ENCODE data around the gene LRRC42.
A peak's percentile ranks its signal among the peaks of the same experiment; 100 is the strongest.

Gene LRRC42

DNA sequence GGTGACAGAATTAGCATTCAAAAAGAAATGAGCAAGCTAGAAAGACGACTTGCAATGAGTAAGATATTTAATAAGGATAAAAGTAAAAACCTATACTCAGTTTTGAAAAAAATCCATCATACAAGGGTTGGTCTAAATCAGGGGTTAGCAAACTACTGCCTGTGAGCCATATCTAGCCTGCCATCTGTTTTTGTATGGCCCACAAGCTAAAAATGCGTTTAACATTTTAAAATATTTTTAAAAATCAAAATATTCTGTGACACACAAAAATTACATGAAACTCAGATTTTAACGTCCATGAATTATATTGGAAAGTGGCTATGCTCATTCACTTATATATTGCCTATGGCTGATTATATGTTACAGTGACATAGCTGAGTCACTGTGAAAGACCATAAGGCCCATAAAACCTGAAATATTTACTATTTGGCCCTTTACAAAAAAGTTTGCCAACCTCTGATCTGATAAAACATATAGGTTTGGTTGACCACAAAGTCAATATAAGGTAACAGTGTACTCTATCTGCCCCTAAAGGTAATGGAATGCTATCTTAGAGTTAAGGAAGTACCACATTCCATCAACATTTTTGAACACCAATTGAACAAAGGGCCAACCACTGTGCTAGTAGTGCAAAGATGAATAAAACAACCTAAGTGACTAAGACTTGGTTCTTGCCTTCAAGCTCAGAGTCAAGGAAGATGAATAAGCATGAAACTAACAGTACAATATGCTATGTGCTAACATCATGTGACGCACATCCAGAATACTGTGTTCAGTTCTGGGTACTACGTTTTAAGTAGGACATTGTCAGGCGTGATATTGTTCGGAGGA lies 3.8 kb upstream of the LRRC42 start:
- no peak for DNase-seq (ENCODE audit: low spot score)

DNA sequence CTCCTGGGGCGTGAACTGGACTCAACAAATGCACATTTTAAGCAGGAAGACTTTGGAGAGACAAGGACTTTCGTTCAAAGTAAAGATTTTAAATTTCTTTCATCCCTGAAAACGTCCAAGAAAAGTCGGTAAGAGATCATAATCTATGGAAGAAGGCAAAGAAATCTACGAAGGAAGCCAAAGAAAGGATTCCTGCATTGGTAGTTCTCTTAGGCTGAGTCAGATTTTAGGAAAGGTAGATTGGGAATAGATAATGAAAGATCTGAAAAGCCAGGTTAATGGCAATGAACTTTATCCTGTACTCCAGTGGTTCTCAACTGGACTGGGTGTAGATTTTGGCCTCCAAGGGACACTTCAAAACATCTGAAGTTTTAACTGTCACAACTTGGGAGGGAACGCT lies 3.1 kb upstream of the LRRC42 start:
- no peak for DNase-seq (ENCODE audit: low spot score)

DNA sequence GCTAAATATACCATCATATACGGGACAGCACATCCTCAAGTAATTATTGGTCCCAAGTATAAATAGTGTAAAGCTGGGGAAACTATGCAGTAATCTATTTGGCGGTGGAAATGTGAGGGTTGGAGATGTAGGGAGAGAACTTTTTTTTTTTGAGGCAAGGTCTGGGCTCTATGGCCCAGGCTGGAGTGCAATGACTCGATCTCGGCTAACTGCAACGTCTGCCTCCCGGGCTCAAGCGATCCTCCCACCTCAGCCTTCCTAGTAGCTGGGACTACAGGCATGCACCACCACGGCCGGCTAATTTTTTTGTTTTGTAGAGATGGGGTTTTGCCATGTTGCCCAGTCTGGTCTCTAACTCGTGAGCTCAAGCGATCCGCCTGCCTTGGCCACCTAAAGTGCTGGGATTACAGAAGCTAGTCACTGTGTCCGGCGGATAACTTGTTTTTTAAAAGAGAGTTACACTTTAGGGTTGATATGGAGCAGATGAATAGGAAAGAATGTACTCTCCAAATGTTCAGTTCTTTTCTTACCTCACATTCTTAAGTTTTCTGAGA lies 2.6 kb upstream of the LRRC42 start:
- no peak for DNase-seq (ENCODE audit: low spot score)

DNA sequence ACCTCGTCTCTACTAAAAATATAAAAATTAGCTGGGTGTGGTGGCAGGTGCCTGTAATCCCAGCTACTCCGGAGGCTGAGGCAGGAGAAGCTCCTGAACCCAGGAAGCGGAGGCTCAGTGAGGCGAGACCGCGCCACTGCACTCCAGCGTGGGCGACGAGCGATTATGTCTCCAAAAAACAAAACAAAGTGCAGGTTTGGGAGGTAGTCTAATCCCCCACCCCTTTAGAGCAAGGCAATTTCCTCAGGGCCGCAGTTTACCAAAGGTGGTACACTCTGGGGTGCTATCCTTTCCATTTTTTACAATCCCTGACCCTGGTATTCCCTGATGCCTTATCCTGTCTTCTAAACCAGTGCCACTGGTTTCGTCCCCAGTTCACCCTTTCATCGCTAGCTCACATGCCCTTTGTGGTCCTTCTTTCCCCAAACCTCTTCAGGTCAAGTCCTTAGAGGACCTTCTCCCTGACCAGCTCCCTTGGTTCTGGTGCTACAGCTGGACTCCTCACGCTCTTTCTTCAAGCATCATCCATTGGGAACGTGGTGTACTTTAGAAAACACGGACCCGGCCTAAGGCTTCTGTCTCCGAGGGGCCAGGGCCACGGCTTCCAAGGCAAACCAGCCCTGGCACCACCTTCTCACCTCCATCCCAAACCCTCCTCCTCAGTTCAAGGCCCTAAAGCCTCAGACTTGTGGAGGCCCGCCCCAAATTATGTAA lies 1.5 kb upstream of the LRRC42 start:
- no peak for DNase-seq (ENCODE audit: low spot score)

DNA sequence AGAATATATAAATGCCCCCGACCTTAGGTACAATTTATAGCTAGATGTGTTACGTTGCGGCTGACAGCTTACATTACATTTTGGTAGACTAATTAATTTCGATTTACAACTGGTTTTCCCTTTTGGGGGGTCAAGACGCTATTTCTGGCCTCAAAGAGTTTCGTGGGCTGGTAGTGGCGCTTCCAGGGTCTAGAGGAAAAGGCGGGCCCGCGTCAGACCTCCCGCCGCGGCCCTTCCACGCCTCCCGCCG lies 1.0 kb upstream of the LRRC42 start:
- no peak for DNase-seq (ENCODE audit: low spot score)

DNA sequence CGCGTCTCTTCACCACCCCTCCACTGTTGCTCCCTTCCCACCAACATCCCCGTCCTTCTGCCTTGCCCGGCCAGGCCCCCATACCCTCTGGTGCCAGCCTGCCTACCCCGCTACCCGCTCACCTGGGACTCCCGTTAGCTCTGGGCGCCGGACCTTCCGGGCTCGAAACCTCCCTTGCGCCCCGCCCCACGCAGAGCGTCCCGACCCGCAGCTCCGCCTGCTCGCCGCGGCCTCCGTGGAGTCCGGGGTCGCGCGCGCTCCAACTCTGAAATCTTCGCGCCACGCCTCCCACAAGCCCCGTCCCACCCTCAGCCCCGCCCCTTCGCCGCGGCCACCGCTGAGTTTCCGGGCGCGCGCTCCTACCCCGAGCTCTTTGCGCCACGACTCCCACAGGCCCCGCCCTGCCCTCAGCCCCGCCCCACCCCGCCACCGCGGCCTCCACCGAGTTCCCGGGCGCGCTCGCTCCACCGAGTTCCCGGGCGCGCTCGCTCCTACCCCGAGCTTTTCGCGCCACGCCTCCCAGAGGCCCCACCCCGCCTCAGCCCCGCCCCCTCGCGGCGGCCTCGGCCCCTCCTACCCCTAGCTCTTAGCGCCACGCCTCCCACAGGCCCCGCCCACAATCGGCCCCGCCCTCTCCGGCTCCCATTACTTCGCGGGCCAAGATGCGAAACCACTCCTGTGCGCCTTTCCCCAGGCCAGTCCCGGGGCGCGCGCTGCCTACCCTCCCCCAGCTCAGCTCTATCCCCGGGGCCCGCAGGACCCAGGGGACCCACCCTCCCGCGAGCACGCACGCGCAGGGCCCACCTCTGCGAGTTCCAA lies 508 bp upstream of the LRRC42 start, which contains the start of gene IFT25:
TSS of gene IFT25 (minus strand) at position 267 of the 819 bp plus-strand sequence. CDS start 5,617 bp downstream, outside the sequence.
- peak; percentile 98 for DNase-seq (ENCODE audit: low spot score)

DNA sequence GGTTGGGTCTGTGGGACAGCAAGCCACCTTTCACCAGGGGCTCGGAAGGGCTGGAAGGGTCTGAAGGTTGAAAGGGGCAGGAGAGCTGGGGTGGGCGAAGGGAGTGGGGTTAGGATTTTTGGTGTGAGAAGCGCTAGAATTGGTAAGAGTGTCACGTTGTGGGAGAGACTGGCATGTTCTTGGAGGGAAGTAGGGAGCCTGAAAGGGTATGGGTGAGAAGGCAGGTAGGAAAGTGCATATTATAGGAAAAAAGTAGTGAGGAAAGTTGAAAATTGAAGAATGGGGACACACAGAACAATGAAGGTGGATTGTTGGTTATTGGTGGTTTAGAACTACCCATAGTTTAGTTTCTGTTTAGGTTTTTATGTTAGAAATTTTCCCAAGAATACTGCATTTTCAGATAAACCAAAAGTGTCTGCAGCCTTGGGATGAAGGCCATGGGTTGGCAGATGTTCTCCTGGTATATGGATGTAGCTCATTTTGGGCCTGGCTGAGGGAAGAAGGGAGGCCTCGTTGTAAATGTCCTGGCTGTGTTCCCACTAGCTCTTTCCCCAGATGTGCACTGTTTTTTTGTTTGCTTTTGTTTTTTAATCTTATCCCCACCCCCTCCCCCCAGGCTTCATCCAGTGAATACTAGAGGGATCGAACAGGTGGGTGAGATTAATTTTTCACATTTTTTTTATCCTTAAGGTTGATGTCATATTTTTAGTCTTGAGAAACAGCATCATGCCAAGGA lies 1.2 kb downstream of the LRRC42 start:
- DNase-seq (ENCODE audit: low spot score): no peak

DNA sequence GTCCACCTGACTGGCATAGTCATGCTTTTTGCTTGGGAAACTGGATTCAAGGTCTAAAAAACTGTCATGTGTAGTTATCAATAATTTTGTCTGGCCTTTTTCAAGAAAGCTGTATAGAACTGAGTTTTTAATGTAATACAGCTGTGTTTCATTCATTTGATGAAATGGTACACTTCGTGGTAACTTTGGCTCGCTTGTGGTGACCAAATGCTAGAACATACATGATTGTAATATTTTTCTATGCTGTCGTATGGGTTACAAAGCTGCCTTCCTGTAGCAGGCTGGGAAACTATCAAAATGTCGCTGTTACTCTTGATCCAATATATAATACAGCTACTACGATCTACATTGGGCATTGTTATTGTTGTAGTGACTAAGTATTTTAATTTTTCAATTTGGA lies 2.1 kb downstream of the LRRC42 start:
- DNase-seq (ENCODE audit: low spot score): no peak

DNA sequence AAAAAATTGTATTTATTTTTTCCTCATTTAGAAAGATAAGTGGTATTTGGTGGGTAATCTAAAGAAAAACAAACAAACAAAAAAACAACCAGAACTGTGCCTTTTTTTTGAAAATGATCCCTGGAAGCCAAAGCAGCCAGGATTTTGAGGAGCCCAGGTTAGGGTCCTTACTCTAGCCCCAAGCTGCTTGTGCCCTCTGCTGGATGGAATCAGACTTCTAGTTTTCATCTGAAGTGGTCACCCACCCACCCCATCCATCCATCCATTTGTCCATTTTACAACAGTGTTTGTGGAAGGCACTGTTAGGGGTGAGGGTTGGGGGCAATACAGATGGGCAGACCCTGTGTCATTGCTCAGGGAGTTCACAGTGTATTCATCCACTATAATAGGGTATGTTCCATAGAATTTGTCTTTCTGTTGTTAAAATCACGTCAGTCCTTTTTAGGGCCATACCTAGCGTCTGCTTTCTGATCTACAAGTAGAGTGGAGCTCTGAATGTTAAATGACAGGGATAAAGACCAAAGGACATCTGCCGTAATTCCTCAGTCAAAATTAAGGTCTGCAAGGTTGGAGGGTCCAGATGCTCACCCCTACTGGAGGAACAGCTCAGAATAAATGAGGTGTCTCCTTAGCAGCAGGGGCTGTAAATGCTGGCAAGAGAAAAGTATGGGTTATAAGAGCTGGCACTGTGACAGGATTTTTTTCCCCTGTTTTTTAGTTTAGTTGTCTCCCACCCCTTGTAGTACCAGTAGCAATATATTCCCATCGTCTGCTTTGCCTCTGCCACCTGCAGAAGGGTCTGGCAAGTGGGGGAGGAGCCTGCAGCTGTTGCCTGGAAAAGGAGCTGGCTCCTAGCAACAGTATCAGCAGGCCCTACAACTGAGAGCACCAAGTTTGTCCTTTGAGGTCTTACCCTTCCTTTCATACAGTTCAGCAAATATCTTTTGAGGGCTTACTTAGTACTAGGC lies 3.2 kb downstream of the LRRC42 start:
- peak; percentile 6 for DNase-seq (ENCODE audit: low spot score)

DNA sequence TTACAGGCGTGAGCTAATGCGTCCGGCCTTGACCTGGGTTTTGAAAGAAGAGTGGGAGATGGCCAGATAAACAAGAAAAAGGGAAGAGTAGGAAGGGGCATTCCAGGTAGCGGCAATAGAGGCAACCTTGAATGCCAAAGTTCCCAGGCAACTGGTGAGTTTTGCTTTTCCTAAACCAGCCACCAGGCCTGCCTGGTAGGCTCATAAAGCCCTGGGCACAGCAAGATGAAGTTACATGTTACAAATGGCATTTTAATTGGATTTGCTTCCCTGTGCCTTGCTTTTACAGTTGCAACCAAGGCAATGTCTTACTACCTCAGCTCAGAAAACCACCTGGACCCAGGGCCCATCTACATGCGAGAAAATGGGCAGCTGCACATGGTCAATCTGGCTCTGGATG lies 5.5 kb downstream of the LRRC42 start:
- DNase-seq (ENCODE audit: low spot score): no peak

DNA sequence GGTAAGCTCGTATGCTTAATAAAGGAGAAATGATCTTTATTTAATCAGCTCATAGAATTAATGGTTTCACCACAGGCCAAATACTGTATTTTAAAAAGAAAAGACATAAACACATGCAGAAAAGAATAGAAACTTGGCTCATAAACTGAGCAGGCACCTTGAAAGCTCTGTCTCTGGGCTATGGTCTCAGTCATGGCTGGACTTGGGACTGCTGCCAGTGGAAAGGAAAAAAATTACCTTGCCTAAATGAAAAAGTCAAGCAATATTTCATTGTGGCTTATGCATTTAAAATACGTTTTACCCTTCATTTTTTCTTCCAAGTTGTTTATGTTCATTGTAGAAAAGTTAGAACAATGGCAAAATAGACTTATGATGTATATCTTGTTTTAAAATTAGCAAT lies 8.0 kb downstream of the LRRC42 start:
- DNase-seq (ENCODE audit: low spot score): no peak

DNA sequence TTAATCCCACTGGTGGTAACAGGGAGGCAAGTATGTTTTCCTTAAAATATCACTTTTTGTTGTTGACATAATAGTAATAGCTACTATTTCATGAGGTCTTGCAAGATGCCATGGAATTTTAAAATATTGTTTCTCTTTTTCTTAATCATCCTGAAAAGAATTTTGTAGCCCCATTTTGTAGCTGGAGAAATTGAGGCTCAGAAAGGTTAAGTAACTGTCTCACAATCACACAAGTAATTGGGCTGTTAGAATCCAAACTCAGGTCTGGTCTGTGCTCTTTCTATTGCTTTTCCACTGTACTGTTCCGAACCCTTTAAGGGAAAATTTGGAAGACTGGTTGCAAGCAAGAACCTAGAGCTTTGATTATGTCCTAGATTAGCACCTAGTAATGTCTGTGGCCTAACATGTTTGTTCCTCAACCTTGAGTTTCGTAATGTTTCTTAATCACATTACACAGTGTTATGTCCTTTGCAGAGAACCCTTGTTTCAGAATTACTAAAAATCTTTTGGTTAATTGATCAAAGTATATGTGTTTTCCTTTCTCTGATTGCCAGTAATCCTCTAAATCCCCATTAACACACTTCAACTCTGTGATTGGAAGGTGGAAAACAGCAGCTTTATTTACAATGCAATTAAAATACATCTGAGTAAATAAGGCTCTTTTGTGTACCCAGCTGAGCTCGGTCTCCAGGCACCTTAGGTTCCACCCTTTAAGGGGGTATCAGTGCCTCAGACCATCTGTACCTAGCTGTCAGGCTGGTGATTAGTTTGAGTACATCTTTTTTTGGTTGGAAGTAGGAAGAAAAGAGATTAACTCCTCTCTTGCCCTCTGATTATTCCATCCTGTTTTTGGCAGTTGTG lies 10.4 kb downstream of the LRRC42 start:
- no peak for DNase-seq (ENCODE audit: low spot score)

DNA sequence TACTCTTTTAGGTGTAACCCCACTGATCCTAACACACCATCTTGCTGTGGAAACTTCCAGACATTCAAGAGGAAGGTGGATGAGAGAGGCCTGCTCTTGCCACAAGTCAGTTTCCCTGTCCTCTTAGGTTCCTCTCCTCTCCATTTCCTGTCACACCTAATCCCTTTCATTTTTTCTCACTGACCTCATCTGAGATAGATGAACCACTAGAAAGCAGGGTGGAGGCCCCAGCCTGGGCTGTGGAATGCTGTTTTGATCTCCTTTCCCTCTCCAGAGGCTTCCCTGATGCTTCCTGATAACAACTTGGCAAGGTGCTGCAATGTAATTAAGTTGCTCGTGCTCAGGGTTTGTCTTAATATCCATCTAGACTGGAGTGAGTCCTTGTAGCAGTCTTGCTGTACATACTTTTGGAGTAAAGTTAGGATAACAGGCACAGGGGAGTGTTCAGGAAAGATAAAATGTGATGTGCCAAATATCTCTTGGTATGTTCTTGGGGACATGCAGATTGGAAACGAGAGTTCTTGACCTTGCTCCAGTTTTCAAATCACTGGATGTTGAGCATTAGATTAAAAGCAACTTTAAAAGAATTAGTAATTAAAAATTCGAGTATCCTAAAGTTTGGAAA lies 11.2 kb downstream of the LRRC42 start:
- no peak for DNase-seq (ENCODE audit: low spot score)

DNA sequence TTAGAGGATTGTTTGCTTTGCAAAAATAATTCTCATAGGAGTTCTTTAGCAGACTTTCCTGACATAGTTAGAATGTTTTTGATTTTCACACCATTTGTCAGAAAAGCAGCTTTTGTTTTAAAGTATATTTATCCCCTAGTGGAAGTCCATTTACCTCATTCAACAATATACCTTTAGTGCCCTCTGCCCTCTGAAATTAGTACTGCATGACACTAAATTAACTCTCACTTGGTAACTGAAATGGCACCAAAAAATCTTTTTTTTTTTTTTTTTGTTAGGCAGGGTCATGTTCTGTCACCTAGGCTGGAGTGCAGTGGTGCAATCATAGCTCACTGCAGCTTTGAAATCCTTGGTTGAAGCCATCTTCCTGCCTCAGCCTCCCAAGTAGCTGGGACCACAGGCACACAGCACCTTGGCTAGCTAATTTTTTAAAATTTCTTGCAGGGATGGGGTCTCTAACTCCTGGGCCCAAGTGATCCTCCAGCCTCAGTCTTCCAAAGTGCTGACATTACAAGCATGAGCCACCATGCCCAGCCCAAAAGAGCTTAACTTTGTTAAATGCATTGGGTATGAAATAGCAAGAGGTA lies 13.6 kb downstream of the LRRC42 start:
- DNase-seq (ENCODE audit: low spot score): peak; percentile 8

DNA sequence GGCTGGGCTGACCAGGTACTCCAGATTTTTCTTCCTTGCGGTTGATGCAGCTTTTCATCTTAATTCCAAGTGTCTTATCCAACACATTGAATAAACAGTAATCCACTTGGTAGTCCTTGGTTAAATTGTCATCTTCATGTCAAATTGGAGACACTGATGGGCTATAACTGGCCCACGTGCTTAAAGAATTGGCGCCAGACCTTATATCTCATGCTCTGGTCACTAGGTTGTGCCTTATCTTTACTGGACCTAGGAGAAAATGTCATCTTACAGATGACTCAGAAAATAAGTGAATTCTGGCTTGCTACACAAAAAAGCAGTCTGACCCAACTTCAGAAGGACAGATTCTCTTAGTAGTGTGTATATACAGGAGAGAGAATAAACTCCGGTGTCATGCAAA lies 16.2 kb downstream of the LRRC42 start:
- DNase-seq (ENCODE audit: low spot score): no peak

DNA sequence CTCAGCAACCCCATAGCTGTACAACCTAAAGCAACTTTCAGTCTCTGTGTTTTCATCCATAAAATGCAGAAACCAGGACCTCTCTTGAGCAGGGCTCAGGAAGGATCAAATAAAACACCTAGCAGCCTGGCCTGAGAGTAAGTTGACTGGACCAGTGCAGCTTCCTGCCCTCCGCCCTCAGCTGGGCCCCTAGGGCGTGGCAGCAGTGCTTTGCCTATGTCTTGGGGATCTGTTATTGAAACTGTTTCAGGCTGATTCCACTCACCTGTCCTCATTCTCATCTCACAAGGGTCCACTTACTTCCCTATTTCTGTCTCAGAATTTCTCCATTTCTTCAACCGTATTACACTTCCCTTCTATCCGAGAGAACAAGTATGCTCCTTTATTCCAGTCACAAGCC lies 17.3 kb downstream of the LRRC42 start:
- no peak for DNase-seq (ENCODE audit: low spot score)

DNA sequence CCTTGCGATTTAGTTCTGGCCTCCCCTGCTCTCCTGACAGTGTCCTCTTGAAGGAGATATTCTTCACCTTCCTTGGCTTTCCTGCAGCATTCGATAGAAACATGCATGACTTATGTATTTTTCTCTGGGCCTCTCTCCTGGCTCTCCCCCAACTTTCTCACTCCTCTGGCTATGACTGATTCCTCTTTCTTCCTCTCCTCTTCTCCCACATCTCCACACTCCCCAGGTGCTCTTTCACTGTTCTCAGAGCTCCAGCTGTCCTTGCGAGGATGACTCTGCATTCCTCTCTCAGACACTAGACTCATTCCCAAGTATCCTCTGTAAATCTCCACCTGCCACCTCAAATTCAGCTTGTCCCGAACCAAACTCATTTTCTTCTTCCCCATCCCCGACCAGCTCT lies 18.0 kb downstream of the LRRC42 start:
- DNase-seq (ENCODE audit: low spot score): no peak

DNA sequence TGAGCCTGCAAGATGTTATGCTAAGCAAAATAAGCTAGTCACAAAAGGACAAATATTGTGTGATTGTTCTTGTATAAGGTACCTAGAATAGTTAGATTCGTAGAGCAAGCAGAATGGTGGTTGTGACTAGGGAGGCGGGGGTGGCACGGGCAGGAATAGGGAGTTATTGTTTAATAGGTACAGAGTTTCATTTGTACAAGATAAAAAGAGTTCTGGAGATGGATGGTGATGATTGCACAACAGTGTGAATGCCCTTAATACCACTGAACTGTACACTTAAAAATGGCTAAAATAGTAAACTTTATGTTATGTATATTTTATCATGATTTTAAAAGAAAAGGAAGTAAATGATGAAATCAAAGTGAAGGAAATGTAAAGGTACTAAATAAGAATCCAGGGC lies 20.6 kb downstream of the LRRC42 start:
- DNase-seq (ENCODE audit: low spot score): no peak
